Umbilical cord (tissue), 2 donors: Measurements from ENCODE around the gene RNU1-4. TPM values are rescaled to one million over a fixed set of nuclear protein-coding genes. Genes with fewer than 3 reads are reported as not detected.
"Not testable (repeated sequence)": the region's sequence is repeated elsewhere in the genome, so short reads cannot be mapped to it uniquely, and the experiment has no call there.

Source experiments
- DNase-seq: peaks from one replicate; pipeline ENCODE4 v3.0.0-alpha.2; 2015; ENCODE audit warnings: low spot score
- total RNA-seq: library from RNA; depleted of rRNA; stranded (reverse); fragments of >200 nt; gene quantifications from one replicate; pipeline ENCODE4 v1.2.3, GENCODE V29; 2014; ENCODE audit warnings: low replicate concordance; ENCODE audit not compliant: insufficient read depth

The RNU1-4 gene
- total RNA-seq, 1 donor from 2014 or later = under 0.01 TPM

GRCh38 chr1:16765731-16766605, 25.7 kb downstream of the RNU1-4 start:
- peak; percentile 7 for DNase-seq

GRCh38 chr1:16766689-16767256, 26.5 kb downstream of the RNU1-4 start:
- not testable (repeated sequence) for DNase-seq

- peak; percentile 89 for DNase-seq
These were observed 29.9 kb downstream of the RNU1-4 start for GRCh38 chr1:16770139-16770759.

- not testable (repeated sequence) for DNase-seq
These were observed 30.7 kb downstream of the RNU1-4 start for GRCh38 chr1:16770896-16771446.

GRCh38 chr1:16772275-16773204, 32.2 kb downstream of the RNU1-4 start:
- DNase-seq = not testable (repeated sequence)

- DNase-seq = not testable (repeated sequence)
These were observed 32.9 kb downstream of the RNU1-4 start for GRCh38 chr1:16773205-16773596.

- not testable (repeated sequence) for DNase-seq
These were observed 33.4 kb downstream of the RNU1-4 start for GRCh38 chr1:16773723-16774122.

GRCh38 chr1:16774773-16775172, 34.5 kb downstream of the RNU1-4 start:
- DNase-seq = not testable (repeated sequence)

GRCh38 chr1:16775290-16775689, 35.0 kb downstream of the RNU1-4 start:
- DNase-seq = not testable (repeated sequence)

GRCh38 chr1:16776248-16776647, 35.9 kb downstream of the RNU1-4 start:
- DNase-seq = not testable (repeated sequence)

GRCh38 chr1:16776835-16777234, 36.5 kb downstream of the RNU1-4 start:
- DNase-seq = not testable (repeated sequence)

GRCh38 chr1:16777821-16778220, 37.5 kb downstream of the RNU1-4 start:
- DNase-seq = not testable (repeated sequence)

GRCh38 chr1:16779525-16779924, 39.2 kb downstream of the RNU1-4 start:
- not testable (repeated sequence) for DNase-seq

GRCh38 chr1:16781033-16781432, 40.7 kb downstream of the RNU1-4 start:
- not testable (repeated sequence) for DNase-seq

GRCh38 chr1:16781625-16782024, 41.3 kb downstream of the RNU1-4 start:
- DNase-seq = not testable (repeated sequence)

GRCh38 chr1:16784955-16785354, 44.6 kb downstream of the RNU1-4 start:
- not testable (repeated sequence) for DNase-seq

GRCh38 chr1:16786362-16786761, 46.0 kb downstream of the RNU1-4 start:
- DNase-seq = not testable (repeated sequence)

- not testable (repeated sequence) for DNase-seq
These were observed 46.9 kb downstream of the RNU1-4 start for GRCh38 chr1:16787175-16787574.

- DNase-seq = not testable (repeated sequence)
These were observed 47.4 kb downstream of the RNU1-4 start for GRCh38 chr1:16787711-16788110.
